Glutamatergic neuron (in vitro differentiated cells): Measurements from ENCODE around the gene TTI1. TPM values are rescaled to one million over a fixed set of nuclear protein-coding genes. Genes with fewer than 3 reads are reported as not detected.

Experiments used
- DNase-seq: peaks from one replicate; pipeline ENCODE4 v3.0.0; 2022
- H3K27ac Mint-ChIP-seq: one replicate; pipeline ENCODE4 v1.8.0; 2020; ENCODE audit warnings: mild to moderate bottlenecking, mixed read lengths, inconsistent platforms; ENCODE audit not compliant: unreplicated experiment
- H3K27me3 Mint-ChIP-seq: one replicate; pipeline ENCODE4 v1.8.0; 2020; ENCODE audit warnings: mild to moderate bottlenecking, moderate library complexity, mixed read lengths, inconsistent platforms; ENCODE audit not compliant: unreplicated experiment
- H3K36me3 Mint-ChIP-seq: one replicate; pipeline ENCODE4 v1.8.0; 2020; ENCODE audit warnings: mild to moderate bottlenecking, mixed read lengths, inconsistent platforms; ENCODE audit not compliant: unreplicated experiment
- H3K4me1 Mint-ChIP-seq: one replicate; pipeline ENCODE4 v1.8.0; 2020; ENCODE audit warnings: mild to moderate bottlenecking, low read depth, mixed read lengths, inconsistent platforms; ENCODE audit not compliant: unreplicated experiment
- H3K4me3 Mint-ChIP-seq: one replicate; pipeline ENCODE4 v1.8.0; 2020; ENCODE audit warnings: mild to moderate bottlenecking, mixed read lengths, inconsistent platforms; ENCODE audit not compliant: unreplicated experiment
- H3K9me3 Mint-ChIP-seq: one replicate; pipeline ENCODE4 v1.8.0; 2020; ENCODE audit warnings: mild to moderate bottlenecking, moderate library complexity, mixed read lengths, inconsistent platforms; ENCODE audit not compliant: unreplicated experiment
- CTCF ChIP-seq: fragments of 200-600 bp; sonication (generic); IDR thresholded peaks from one replicate; pipeline ENCODE4 v1.5.0; 2021; ENCODE audit not compliant: partially characterized antibody, unreplicated experiment
- total RNA-seq: library from RNA; stranded (reverse); fragmentation: NEBNext Ultra II Directional; extraction: Animal tissue kit (Norgen Biotek cat#: 25700); gene quantifications from one replicate; pipeline ENCODE4 v1.2.1, GENCODE V29; 2021; ENCODE audit not compliant: unreplicated experiment

Gene TTI1
- total RNA-seq, 1 donor from 2014 or later = 22.9 TPM

GRCh38 chr20:37940858-37941257 lies 92.4 kb downstream of the TTI1 start:
- no peak for DNase-seq
- peaks cover 11% of the 10 kb centered on the region for H3K27me3 Mint-ChIP-seq

GRCh38 chr20:37939701-37940560 lies 93.3 kb downstream of the TTI1 start:
- Mint-ChIP-seq H3K27ac (no peak overlapping the region), H3K4me3 (no peak overlapping the region), H3K9me3 (peaks cover 3% of the 10 kb centered on the region), H3K36me3 (peaks cover 5% of the 10 kb centered on the region), H3K27me3 (peaks cover 11% of the 10 kb centered on the region), H3K4me1 (peaks cover 2% of the 10 kb centered on the region)
- no peak for TF ChIP-seq CTCF
- DNase-seq = no peak

More at GRCh38 chr20:37940858-37941257, 92.4 kb downstream of the TTI1 start:
- no peak overlapping the region for H3K4me3 Mint-ChIP-seq
- no peak overlapping the region for H3K27ac Mint-ChIP-seq
- H3K36me3 Mint-ChIP-seq = peaks cover 5% of the 10 kb centered on the region
- peaks cover 3% of the 10 kb centered on the region for H3K9me3 Mint-ChIP-seq
- peaks cover 2% of the 10 kb centered on the region for H3K4me1 Mint-ChIP-seq
- TF ChIP-seq CTCF = no peak

GRCh38 chr20:37938954-37939353 lies 94.3 kb downstream of the TTI1 start:
- no peak for TF ChIP-seq CTCF
- Mint-ChIP-seq H3K9me3 (peaks cover 4% of the 10 kb centered on the region), H3K27me3 (peaks cover 11% of the 10 kb centered on the region), H3K4me1 (peaks cover 5% of the 10 kb centered on the region), H3K27ac (no peak overlapping the region), H3K4me3 (peak overlapping the region; percentile 36), H3K36me3 (peaks cover 5% of the 10 kb centered on the region)
- DNase-seq = no peak

- Mint-ChIP-seq H3K4me1 (peaks cover 10% of the 10 kb centered on the region), H3K27ac (no peak overlapping the region), H3K4me3 (no peak overlapping the region), H3K36me3 (peaks cover 5% of the 10 kb centered on the region), H3K27me3 (peaks cover 11% of the 10 kb centered on the region), H3K9me3 (peaks cover 6% of the 10 kb centered on the region)
- no peak for DNase-seq
- TF ChIP-seq CTCF = no peak
These were observed 95.0 kb downstream of the TTI1 start for GRCh38 chr20:37938181-37938750.

GRCh38 chr20:37937686-37938085 lies 95.6 kb downstream of the TTI1 start:
- Mint-ChIP-seq H3K27me3 (peaks cover 11% of the 10 kb centered on the region), H3K27ac (no peak overlapping the region), H3K9me3 (peaks cover 6% of the 10 kb centered on the region), H3K4me3 (no peak overlapping the region), H3K4me1 (peaks cover 12% of the 10 kb centered on the region), H3K36me3 (peaks cover 5% of the 10 kb centered on the region)
- DNase-seq = no peak
- no peak for TF ChIP-seq CTCF
